ENCODE measurements around the gene NPTXR. TPM values are rescaled to one million over a fixed set of nuclear protein-coding genes. Genes with fewer than 3 reads are reported as not detected.
"Not testable (repeated sequence)": the region's sequence is repeated elsewhere in the genome, so short reads cannot be mapped to it uniquely, and the experiment has no call there.

Gene NPTXR
- polyA plus RNA-seq, 1 experiment = 1.7 TPM

DNA sequence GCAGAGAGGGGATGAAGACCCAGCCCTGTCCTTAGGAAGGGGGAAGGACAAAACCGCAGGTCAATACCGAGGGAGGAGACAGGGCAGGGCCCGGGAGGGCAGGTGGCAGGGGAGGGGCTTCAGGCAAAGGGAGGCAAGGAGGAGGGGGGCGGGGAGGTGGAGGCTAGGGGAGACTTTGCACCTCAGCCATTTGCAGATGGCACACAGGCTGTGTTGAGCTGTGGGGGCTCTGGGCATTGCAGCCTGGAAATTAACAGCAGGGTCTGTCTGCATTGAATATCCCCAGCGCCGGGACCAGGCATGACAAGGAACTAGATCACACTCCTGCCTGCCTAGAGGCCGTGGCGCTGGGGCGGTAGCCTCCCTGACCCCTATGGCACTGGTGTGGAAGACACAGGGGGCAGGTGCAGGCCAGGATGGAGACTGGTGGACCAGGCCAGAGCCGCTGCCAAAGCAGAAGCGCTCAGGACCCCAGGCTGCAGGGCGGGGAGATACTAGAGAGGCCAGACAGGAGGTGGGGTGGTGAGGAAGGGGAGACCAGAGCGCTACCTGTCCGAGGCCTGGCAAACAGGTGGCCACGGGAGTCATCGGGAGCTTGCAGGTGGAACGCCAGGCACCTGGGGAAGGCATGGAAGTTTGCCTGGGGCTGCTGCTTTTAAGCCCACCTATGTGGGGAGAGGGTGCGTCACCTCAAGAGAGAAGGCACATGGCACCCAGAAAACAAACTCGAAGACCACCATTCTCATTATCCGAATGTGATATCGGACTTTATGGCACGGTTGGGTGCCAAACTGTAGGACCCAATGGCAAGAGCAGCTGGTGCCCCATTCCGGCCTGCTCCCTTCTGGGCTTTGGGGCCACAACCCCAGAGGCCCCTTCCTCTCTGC is 16.7 kb upstream of the NPTXR start:
- DNase-seq (ENCODE audit: low read depth, low spot score) = no peak
- Histone ChIP-seq H3K9me3 (ENCODE audit: control insufficient read depth, insufficient read depth, low read length) (no peaks in the 10 kb centered on the region; the same call in 1 of the 2 replicates), H3K4me3 (ENCODE audit: low read depth, low read length) (no peak overlapping the region), H3K27ac (ENCODE audit: low read depth, low read length) (no peak overlapping the region), H3K27me3 (ENCODE audit: control insufficient read depth, insufficient read depth, low read length) (peaks cover 6% of the 10 kb centered on the region)
- POLR2A ChIA-PET = no interaction called here
- CTCF ChIA-PET = interaction anchor here (0.6 to 2.8 kb wide), 5 partner anchors 10 to 142 kb away, joined by 3 to 18 read pairs (median 3); no protein-coding TSS in a partner anchor
- TF ChIP-seq, protein P1, sequence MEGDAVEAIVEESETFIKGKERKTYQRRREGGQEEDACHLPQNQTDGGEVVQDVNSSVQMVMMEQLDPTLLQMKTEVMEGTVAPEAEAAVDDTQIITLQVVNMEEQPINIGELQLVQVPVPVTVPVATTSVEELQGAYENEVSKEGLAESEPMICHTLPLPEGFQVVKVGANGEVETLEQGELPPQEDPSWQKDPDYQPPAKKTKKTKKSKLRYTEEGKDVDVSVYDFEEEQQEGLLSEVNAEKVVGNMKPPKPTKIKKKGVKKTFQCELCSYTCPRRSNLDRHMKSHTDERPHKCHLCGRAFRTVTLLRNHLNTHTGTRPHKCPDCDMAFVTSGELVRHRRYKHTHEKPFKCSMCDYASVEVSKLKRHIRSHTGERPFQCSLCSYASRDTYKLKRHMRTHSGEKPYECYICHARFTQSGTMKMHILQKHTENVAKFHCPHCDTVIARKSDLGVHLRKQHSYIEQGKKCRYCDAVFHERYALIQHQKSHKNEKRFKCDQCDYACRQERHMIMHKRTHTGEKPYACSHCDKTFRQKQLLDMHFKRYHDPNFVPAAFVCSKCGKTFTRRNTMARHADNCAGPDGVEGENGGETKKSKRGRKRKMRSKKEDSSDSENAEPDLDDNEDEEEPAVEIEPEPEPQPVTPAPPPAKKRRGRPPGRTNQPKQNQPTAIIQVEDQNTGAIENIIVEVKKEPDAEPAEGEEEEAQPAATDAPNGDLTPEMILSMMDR (IDR thresholded peaks at IDR 0.05; ENCODE audit: low read depth, low read length) = no peak

DNA sequence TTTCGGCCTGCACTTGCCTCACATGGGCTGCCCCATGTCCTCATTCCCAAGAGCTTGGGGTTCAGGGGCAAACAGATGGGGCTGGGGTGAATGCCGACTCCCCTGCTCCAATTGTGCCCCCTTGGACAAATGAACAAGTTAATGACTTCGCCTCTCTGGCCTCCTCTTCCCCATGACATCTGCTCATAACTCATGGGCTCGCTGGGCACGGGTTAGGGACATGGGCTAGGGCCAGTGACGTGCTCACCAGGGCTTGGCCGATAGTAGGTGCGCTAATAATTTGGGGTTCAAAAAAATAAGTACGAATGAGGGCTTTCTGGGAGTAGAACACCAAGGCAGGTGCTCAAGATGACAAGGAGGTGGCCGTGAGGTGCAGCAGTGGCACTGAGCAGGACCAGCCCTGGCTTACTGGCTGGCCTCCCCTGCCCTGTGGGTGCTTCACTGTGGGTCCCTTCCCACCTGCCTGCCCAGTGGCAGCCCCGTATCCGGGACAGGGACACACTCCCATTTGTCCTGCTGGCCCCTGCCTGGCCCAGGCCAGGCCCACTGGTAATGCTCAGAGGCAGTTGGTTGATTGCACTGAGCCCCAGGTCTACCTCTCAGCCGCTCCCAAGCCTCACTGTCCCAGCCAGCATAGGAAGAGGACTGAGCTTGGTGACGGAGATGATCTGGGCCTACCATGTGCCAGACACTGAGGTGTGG is 15.9 kb upstream of the NPTXR start:
- H3K27me3 ChIP-seq (ENCODE audit: control insufficient read depth, insufficient read depth, low read length) = peaks cover 6% of the 10 kb centered on the region
- ChIA-PET CTCF (interaction anchor here (0.6 to 3.4 kb wide), 4 partner anchors 10 to 143 kb away, joined by 3 to 21 read pairs (median 8); no protein-coding TSS in a partner anchor), POLR2A (no interaction called here)
- H3K9me3 ChIP-seq (ENCODE audit: control insufficient read depth, insufficient read depth, low read length) = no peaks in the 10 kb centered on the region; the same call in 1 of the 2 replicates
- no peak overlapping the region for H3K4me3 ChIP-seq (ENCODE audit: low read depth, low read length)
- no peak overlapping the region for H3K27ac ChIP-seq (ENCODE audit: low read depth, low read length)
- TF ChIP-seq, protein P1 (IDR thresholded peaks at IDR 0.05; ENCODE audit: low read depth, low read length) = no peak
- no peak for DNase-seq (ENCODE audit: low read depth, low spot score)

DNA sequence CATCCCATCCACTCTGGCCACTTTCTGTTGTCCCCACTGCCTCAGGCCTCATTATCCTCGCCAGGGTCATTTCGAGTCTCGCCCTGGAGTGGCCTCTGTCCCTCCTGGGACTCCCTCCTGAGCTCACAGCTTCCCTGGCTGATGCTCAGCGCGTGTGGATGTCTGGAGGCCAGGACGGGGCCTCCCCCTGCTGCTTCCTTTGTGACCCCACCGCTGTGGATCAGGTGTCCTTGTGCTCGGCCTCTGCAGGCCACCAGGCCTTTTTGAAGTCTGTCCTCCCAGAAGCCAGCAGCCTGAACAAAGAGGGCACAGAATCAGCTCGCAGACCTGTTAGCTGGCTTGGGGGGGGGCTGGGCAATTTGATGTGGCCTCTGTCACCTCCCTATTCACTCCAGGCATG is 14.7 kb upstream of the NPTXR start:
- POLR2A ChIA-PET = no interaction called here
- CTCF ChIA-PET = interaction anchor here (1.1 to 3.4 kb wide), 3 partner anchors 11 to 145 kb away, joined by 3 to 21 read pairs (median 13); no protein-coding TSS in a partner anchor

DNA sequence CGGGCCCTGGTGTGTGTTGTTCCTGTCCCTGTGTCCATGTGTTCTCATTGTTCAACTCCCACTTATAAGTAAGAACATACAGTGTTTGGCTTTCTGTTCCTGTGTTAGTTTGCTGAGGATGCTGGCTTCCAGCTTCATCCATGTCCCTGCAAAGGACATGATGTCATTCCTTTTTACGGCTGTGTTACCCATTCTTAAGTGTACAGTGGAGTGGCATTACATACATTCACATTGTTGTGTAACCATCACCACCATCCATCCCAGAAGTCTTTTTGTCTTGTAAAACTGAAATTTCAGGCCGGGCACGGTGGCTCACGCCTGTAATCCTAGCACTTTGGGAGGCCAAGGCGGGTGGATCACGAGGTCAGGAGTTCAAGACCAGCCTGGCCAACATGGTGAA is 10.6 kb upstream of the NPTXR start:
- not testable (repeated sequence) for H3K27me3 ChIP-seq (ENCODE audit: control insufficient read depth, insufficient read depth, low read length); H3K27ac ChIP-seq (ENCODE audit: low read depth, low read length); DNase-seq (ENCODE audit: low read depth, low spot score); H3K9me3 ChIP-seq (ENCODE audit: control insufficient read depth, insufficient read depth, low read length); H3K4me3 ChIP-seq (ENCODE audit: low read depth, low read length)
- CTCF ChIA-PET = interaction anchor here (0.6 to 2.4 kb wide), 4 partner anchors 15 to 1408 kb away, joined by 7 to 11 read pairs (median 8); no protein-coding TSS in a partner anchor
- POLR2A ChIA-PET = interaction anchor here (0.6 to 0.7 kb wide), 2 partner anchors 8 to 46 kb away, joined by 3 to 4 read pairs; no protein-coding TSS in a partner anchor

More for the DNA sequence above, 14.7 kb upstream of the NPTXR start:
- no peak for DNase-seq (ENCODE audit: low read depth, low spot score)
- Histone ChIP-seq H3K27me3 (ENCODE audit: control insufficient read depth, insufficient read depth, low read length) (peaks cover 6% of the 10 kb centered on the region), H3K27ac (ENCODE audit: low read depth, low read length) (no peak overlapping the region), H3K4me3 (ENCODE audit: low read depth, low read length) (no peak overlapping the region), H3K9me3 (ENCODE audit: control insufficient read depth, insufficient read depth, low read length) (no peaks in the 10 kb centered on the region; the same call in 1 of the 2 replicates)
- TF ChIP-seq, protein P1 (IDR thresholded peaks at IDR 0.05; ENCODE audit: low read depth, low read length) = no peak

DNA sequence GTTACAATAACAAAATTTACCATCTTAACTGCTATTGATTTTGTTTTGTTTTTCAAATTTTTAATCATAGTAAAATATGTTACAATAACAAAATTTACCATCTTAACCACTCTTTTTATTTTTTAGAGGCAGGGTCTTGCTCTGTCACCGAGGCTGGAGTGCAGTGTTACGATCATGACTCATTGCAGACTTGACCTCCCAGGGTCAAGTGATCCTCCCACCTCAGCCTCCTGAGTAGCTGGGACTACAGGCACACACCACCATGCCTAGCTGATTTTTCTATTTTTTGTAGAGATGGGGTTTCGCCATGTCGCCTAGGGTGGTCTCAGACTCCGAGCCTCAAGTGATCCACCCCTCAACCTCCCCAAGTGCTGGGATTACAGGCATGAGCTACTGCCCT is 10.1 kb upstream of the NPTXR start:
- CTCF ChIA-PET = interaction anchor here (0.6 to 2.4 kb wide), 5 partner anchors 8 to 1409 kb away, joined by 3 to 11 read pairs (median 7); no protein-coding TSS in a partner anchor
- not testable (repeated sequence) for H3K27ac ChIP-seq (ENCODE audit: low read depth, low read length); DNase-seq (ENCODE audit: low read depth, low spot score); H3K4me3 ChIP-seq (ENCODE audit: low read depth, low read length); H3K9me3 ChIP-seq (ENCODE audit: control insufficient read depth, insufficient read depth, low read length)
- H3K27me3 ChIP-seq (ENCODE audit: control insufficient read depth, insufficient read depth, low read length) = peaks cover 13% of the 10 kb centered on the region
- POLR2A ChIA-PET = interaction anchor here (0.6 kb wide), 1 partner anchor 9 kb away, joined by 4 read pairs; no protein-coding TSS in a partner anchor
